Prostate gland (tissue), 2 donors: ENCODE measurements around the gene EPHA1.

Experiments used
- POLR2AphosphoS5 ChIP-seq: sonication (generic); formaldehyde crosslinking; IDR thresholded peaks from one replicate; pipeline ENCODE4 v1.6.1; 2017; ENCODE audit warnings: antibody characterized with exemption
- TF ChIP-seq, protein P1 (sequence below), 4 experiments: fragments of 200-600 bp in 2 of 4; fragments of 450-650 bp in 2 of 4; sonication (generic) in 2 of 4; IDR thresholded peaks; 1 replicate in 3 of 4; 2 replicates in 1 of 4; pipeline ENCODE4 v1.5.1; 2016 to 2019; ENCODE audit warnings: antibody characterized with exemption in 4 of 4, mild to moderate bottlenecking in 2 of 4, moderate library complexity in 2 of 4

DNA sequence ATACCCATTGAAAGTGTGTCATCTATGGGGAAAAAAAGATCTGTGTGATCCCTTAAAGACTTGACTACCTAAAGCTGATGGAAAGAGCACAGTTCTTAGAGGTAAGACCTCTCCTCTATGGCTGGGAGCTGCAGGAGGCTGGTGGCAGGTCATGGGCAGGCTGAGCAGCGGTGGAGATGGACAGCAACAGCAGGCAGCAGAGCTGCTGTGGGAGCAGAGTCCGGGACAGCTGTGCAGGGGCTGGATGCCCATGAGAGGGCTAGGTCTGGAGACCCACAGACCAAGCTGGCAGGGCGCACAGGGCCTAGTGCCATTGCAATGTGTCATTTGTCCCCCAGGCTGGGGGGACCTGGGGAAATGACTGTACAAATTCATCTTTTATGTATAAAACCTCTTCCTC lies 13.4 kb upstream of the EPHA1 start:
- TF ChIP-seq, protein P1, sequence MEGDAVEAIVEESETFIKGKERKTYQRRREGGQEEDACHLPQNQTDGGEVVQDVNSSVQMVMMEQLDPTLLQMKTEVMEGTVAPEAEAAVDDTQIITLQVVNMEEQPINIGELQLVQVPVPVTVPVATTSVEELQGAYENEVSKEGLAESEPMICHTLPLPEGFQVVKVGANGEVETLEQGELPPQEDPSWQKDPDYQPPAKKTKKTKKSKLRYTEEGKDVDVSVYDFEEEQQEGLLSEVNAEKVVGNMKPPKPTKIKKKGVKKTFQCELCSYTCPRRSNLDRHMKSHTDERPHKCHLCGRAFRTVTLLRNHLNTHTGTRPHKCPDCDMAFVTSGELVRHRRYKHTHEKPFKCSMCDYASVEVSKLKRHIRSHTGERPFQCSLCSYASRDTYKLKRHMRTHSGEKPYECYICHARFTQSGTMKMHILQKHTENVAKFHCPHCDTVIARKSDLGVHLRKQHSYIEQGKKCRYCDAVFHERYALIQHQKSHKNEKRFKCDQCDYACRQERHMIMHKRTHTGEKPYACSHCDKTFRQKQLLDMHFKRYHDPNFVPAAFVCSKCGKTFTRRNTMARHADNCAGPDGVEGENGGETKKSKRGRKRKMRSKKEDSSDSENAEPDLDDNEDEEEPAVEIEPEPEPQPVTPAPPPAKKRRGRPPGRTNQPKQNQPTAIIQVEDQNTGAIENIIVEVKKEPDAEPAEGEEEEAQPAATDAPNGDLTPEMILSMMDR (IDR thresholded peaks at IDR 0.05): no peak
- TF ChIP-seq POLR2AphosphoS5: no peak
